Loucy (cell line): Measurements from ENCODE around the gene ZNF774.
A peak's percentile ranks its signal among the peaks of the same experiment; 100 is the strongest.
"Not testable (repeated sequence)": the region's sequence is repeated elsewhere in the genome, so short reads cannot be mapped to it uniquely, and the experiment has no call there.

Experiments
- H2AFZ ChIP-seq: fragments of 200-600 bp; sonication (generic); 2 replicates; pipeline ENCODE4 v1.6.0; 2016; ENCODE audit warnings: antibody characterized with exemption, mild to moderate bottlenecking, low read length, moderate library complexity
- H3F3A ChIP-seq: fragments of 200-600 bp; 2 replicates; pipeline ENCODE4 v1.6.0; 2016; ENCODE audit warnings: antibody characterized with exemption, low read depth, mild to moderate bottlenecking
- H3K27me3 ChIP-seq: fragments of 200-600 bp; sonication (generic); 2 replicates; pipeline ENCODE4 v1.6.1; 2014; ENCODE audit warnings: low read length, mild to moderate bottlenecking; ENCODE audit not compliant: insufficient read depth, poor library complexity, severe bottlenecking
- H3K36me3 ChIP-seq: fragments of 200-600 bp; sonication (generic); 2 replicates; pipeline ENCODE4 v1.6.1; 2016; ENCODE audit warnings: low read length; ENCODE audit not compliant: insufficient read depth
- H3K4me1 ChIP-seq: fragments of 200-600 bp; sonication (generic); 2 replicates; pipeline ENCODE4 v1.5.1; 2014; ENCODE audit warnings: low read length, mild to moderate bottlenecking; ENCODE audit not compliant: insufficient read depth, poor library complexity, severe bottlenecking
- H3K4me2 ChIP-seq: fragments of 200-600 bp; sonication (generic); 2 replicates; pipeline ENCODE4 v1.6.0; 2014; ENCODE audit warnings: antibody characterized with exemption, low read length, low read depth, mild to moderate bottlenecking; ENCODE audit not compliant: poor library complexity, severe bottlenecking
- H3K4me3 ChIP-seq: fragments of 200-600 bp; sonication (generic); 2 replicates; pipeline ENCODE4 v1.5.1; 2014; ENCODE audit warnings: low read length, mild to moderate bottlenecking, mixed read lengths; ENCODE audit not compliant: poor library complexity, severe bottlenecking
- H3K79me2 ChIP-seq: fragments of 200-600 bp; sonication (generic); 2 replicates; pipeline ENCODE4 v1.6.1; 2014; ENCODE audit warnings: low read length; ENCODE audit not compliant: insufficient read depth
- H3K9ac ChIP-seq: fragments of 200-600 bp; sonication (generic); 2 replicates; pipeline ENCODE4 v1.6.0; 2014; ENCODE audit warnings: mild to moderate bottlenecking, low read depth, low read length, moderate library complexity; ENCODE audit not compliant: poor library complexity, severe bottlenecking
- H3K9me2 ChIP-seq: fragments of 200-600 bp; sonication (generic); replicated peaks from 2 replicates; pipeline ENCODE4 v1.6.1; 2016; ENCODE audit warnings: low read depth, low read length, mixed read lengths
- H3K9me3 ChIP-seq: fragments of 200-600 bp; sonication (generic); 2 replicates; pipeline ENCODE4 v1.6.1; 2014; ENCODE audit warnings: mild to moderate bottlenecking, antibody characterized with exemption, low read length, low read depth; ENCODE audit not compliant: insufficient read depth
- H4K20me1 ChIP-seq: fragments of 200-600 bp; sonication (generic); 2 replicates; pipeline ENCODE4 v1.6.0; 2014; ENCODE audit warnings: antibody characterized with exemption, low read length, mild to moderate bottlenecking; ENCODE audit not compliant: insufficient read depth, poor library complexity, severe bottlenecking
- CTCF ChIP-seq: fragments of 200-600 bp; sonication (generic); conservative IDR thresholded peaks from 2 replicates; pipeline ENCODE4 v1.5.1; 2014; ENCODE audit warnings: mild to moderate bottlenecking, antibody characterized with exemption, low read length
- EZH2phosphoT487 ChIP-seq: fragments of 200-600 bp; IDR thresholded peaks from 2 replicates; pipeline ENCODE4 v1.6.1; 2018; ENCODE audit warnings: antibody characterized with exemption, mild to moderate bottlenecking, moderate library complexity, borderline replicate concordance

ZNF774 gene

GRCh38 chr15:90352107-90352893 is at the start of gene ZNF774:
Gene ZNF774 (plus strand): TSS chr15:90352284. CDS start chr15:90354661, 2,377 bp downstream.
- TF ChIP-seq CTCF (no peak), EZH2phosphoT487 (no peak)
- peak within 1 kb of the TSS; percentile 87 for H3K4me2 ChIP-seq
- no peaks in the 10 kb centered on the region for H3K27me3 ChIP-seq
- H3K79me2 ChIP-seq: no peaks in the 10 kb centered on the region
- H2AFZ ChIP-seq: peak within 1 kb of the TSS; percentile 88
- peaks cover 11% of the 10 kb centered on the region for H3K4me1 ChIP-seq
- H3K36me3 ChIP-seq: no peaks in the 10 kb centered on the region
- no peaks in the 10 kb centered on the region for H4K20me1 ChIP-seq
- H3K9me2 ChIP-seq: no peaks in the 10 kb centered on the region
- no peaks in the 10 kb centered on the region for H3F3A ChIP-seq
- no peaks in the 10 kb centered on the region for H3K9me3 ChIP-seq
- peak within 1 kb of the TSS; percentile 66 for H3K9ac ChIP-seq
- peak within 1 kb of the TSS; percentile 75 for H3K4me3 ChIP-seq

- H3K4me3 ChIP-seq, H3K9me3 ChIP-seq, H3K9me2 ChIP-seq, H3K36me3 ChIP-seq, H3K9ac ChIP-seq, H3F3A ChIP-seq, H3K27me3 ChIP-seq, H4K20me1 ChIP-seq, H3K4me2 ChIP-seq, H3K79me2 ChIP-seq, H2AFZ ChIP-seq: not testable (repeated sequence)
- peaks cover 11% of the 10 kb centered on the region for H3K4me1 ChIP-seq
Observed at GRCh38 chr15:90305355-90305754, 46.7 kb upstream of the ZNF774 start.

- Histone ChIP-seq H3K9me2 (no peaks in the 10 kb centered on the region), H3K36me3 (no peaks in the 10 kb centered on the region), H4K20me1 (no peaks in the 10 kb centered on the region), H3K9me3 (no peaks in the 10 kb centered on the region), H3K4me2 (no peak overlapping the region), H3K9ac (no peak overlapping the region), H3K27me3 (no peaks in the 10 kb centered on the region), H3K79me2 (no peaks in the 10 kb centered on the region), H2AFZ (peak overlapping the region; percentile 50; the same call in 1 of the 2 replicates), H3K4me3 (no peak overlapping the region), H3K4me1 (peaks cover 11% of the 10 kb centered on the region), H3F3A (no peaks in the 10 kb centered on the region)
- TF ChIP-seq EZH2phosphoT487: no peak
- TF ChIP-seq CTCF: no peak
Observed at GRCh38 chr15:90305932-90306331, 46.2 kb upstream of the ZNF774 start.

- Histone ChIP-seq H3K4me2 (no peak overlapping the region), H3K9ac (no peak overlapping the region), H3K27me3 (no peaks in the 10 kb centered on the region), H3F3A (no peaks in the 10 kb centered on the region), H3K9me3 (no peaks in the 10 kb centered on the region), H2AFZ (peak overlapping the region; percentile 50; the same call in 1 of the 2 replicates), H4K20me1 (no peaks in the 10 kb centered on the region), H3K9me2 (no peaks in the 10 kb centered on the region), H3K36me3 (no peaks in the 10 kb centered on the region), H3K4me3 (no peak overlapping the region), H3K4me1 (peaks cover 11% of the 10 kb centered on the region), H3K79me2 (no peaks in the 10 kb centered on the region)
- TF ChIP-seq EZH2phosphoT487 (no peak), CTCF (no peak; the same call in 1 of the 2 replicates)
Observed at GRCh38 chr15:90306560-90306959, 45.5 kb upstream of the ZNF774 start.
